Hematopoietic multipotent progenitor cell treated with erythropoietin and hydrocortisone succinate and interleukin-3 and kit ligand, for 17 days (in vitro differentiated cells): ENCODE measurements around the gene BZW1.
A peak's percentile ranks its signal among the peaks of the same experiment; 100 is the strongest.
"Not testable (repeated sequence)": the region's sequence is repeated elsewhere in the genome, so short reads cannot be mapped to it uniquely, and the experiment has no call there.

Source experiments
- DNase-seq: peaks from one replicate; pipeline ENCODE4 v3.0.0-alpha.2; 2015; ENCODE audit warnings: low spot score

The BZW1 gene

DNA sequence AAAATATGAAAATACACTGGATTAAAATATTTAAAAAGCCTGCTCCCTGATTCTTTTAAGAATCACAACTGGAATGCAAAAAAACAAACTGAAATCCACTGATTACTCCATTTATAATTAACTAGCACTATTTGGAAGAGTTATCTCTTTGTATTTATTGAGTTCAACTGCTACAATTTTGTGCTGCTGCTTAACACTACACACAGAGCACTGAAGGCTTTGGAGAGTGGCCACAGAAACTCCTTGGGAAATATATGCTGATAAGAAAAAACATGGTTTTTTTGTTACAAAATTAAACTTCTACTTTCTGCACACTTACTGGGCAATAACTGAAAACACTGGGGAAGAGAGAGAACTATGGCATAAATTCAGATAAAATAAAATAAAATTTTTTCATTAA, 19.8 kb upstream of the BZW1 start:
- no peak for DNase-seq

DNA sequence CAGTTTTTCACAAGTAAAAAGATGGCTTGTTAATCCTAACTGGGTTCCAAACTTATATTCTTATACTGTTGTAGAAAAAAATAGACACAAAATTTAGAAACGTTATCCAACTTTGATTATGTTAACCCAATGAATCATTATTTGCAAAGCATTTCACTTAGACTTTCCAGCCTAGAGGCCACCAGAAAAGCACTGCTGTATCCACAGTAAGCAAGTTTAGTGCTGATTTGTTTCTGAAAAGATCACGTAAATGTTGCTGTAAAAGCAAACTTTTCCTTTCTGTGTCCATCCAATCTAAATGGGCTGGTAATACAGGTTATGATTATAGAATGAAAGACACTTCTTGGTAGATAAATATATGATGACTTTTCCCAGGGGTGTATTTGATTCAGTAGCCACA, 17.6 kb upstream of the BZW1 start:
- no peak for DNase-seq

DNA sequence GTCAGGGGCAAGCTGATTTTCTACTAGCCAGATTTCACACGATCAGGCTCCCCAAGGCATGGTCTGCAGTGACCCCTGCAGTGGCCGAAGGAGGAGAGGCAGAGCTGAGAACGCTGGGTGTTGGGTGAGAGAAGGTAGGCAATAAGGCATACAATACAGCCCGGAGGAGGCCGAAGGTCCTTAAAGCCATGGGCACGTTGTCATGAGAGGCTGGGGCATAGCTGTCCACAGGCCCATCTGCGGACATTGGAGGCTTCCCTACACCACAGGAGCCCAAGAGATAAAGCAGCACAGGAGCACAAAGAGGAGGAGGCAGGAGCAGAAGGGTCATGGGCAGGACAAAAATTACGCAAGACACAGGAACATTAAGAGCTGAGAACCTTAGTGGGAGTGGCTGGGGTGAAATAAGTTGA, 16.7 kb upstream of the BZW1 start:
- DNase-seq: no peak

DNA sequence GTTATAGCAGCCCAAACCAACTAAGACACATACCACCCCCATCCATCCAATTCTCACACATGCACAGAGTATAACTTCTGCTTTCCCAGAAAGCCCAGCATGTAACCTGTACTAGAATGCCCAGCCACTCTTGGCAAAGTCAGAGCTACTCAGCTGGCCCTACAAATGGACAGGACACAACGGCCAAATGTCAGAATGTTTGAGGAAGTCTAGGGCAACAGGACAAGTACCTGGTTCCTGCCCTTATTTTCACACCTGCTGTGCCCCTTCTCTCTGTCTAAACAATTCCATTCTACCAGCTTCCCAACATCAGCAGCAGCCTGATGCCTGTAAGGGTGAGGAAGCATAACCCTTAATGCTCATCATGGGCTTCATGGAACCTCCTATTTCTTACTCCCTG, 15.1 kb upstream of the BZW1 start:
- no peak for DNase-seq

DNA sequence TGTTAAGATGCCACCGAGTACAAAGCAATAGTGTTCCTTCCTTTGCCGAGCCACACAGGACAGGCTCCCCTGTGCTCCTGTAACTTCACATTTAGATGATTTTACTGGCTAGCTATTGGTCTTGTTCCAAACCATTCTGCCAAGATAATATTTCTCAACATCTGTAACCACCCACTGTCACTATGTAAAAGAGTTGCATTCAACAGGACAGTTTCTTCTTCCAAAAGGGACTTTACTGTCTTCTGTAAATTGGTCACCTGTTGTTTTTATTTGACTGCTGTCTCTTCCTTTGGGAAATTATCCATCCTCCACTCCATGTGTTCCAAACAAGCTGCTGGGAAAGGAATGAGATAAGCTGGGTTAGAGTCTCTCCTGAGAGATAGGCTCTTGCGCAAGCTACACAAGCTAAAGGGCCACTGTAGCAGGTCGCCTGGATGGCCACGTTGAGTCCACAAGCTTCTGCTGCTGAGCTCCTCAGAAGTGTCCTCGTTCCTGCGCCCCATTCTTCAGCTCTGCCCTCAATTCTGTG, 14.4 kb upstream of the BZW1 start:
- no peak for DNase-seq

DNA sequence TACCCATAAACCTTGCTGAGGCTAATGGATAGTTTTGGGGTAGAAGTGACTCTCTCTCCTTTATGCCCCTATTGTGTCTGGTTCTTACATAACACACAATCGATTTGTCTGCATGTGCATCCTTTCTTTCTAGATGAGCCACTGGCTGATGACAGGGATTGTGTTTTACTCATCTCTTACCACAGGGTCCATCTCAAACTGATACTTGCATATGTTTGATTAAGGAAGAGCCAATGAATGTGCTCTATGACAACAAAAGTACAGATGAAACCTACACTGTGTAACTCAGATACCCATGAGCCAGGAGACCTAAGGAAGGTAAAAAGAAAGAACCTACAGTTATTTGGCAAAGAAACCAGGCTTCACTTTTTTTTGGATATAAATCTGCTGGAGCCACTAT, 13.2 kb upstream of the BZW1 start:
- no peak for DNase-seq

DNA sequence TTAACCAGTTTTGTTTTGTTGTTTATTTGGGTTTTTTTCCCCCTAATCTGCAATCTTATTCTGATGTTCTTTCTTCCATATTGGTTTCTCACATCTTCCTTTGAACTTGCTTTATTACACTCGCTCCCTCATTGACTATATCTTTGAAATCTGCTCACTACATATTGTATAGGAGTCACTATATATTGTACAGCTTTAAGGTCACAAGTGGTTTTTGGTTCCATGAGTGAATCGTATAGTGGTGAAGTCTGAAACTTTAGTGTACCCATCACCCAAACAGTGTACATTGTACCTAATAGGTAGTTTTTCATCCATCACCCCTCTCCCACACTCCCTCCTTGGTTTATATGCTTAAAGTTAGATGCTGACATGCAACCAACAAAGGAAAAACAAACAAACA, 11.3 kb upstream of the BZW1 start:
- no peak for DNase-seq

DNA sequence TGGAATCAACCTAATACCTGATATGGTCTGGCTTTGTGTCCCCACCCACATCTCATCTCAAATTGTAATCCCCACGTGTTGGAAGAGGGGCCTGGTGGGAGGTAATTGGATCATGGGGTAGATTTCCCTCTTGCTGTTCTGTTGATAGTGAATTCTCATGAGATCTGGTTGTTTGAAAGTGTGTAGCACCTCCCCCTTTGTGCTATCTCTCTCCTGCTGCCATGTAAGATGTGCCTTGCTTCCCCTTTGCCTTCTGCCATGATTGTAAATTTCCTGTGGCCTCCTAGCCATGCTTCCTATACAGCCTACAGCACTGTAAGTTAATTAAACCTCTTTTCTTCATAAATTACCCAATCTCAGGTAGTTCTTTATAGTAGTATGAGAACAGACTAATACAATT, 10.3 kb upstream of the BZW1 start:
- DNase-seq: not testable (repeated sequence)

DNA sequence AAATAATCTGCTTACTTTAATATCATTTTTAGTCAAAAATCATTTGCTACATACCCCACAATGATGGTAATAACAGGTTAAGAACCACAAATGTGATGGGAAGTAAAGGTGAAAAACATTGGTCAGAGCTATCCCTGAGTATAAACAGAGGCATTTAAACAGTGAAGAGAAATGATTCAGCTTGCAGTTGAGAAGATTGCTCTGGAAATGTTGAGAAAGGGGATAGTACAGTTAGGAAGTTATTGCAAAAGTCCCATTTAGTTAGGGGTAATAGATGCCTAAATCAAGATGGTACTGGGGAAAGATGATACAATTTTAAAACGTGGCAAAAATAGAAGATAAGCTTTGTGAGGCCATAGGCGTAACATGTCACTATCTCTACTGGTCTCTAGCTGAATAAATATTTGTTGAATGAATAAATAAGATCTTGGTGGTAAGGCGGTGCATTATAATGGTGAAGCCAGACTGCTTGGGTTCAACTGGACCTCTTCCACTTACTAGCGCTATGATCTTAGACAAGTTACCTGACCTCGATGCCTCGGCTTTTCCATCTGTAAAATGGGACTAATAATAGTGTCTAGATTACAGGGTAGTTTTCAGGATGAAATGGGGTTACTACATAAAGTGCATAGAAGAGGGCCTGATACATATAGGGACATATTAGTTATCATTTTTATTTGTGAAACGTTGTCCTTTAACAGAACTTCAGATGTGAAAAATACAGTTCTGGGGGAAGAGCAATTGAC, 2.0 kb upstream of the BZW1 start:
- DNase-seq: no peak

DNA sequence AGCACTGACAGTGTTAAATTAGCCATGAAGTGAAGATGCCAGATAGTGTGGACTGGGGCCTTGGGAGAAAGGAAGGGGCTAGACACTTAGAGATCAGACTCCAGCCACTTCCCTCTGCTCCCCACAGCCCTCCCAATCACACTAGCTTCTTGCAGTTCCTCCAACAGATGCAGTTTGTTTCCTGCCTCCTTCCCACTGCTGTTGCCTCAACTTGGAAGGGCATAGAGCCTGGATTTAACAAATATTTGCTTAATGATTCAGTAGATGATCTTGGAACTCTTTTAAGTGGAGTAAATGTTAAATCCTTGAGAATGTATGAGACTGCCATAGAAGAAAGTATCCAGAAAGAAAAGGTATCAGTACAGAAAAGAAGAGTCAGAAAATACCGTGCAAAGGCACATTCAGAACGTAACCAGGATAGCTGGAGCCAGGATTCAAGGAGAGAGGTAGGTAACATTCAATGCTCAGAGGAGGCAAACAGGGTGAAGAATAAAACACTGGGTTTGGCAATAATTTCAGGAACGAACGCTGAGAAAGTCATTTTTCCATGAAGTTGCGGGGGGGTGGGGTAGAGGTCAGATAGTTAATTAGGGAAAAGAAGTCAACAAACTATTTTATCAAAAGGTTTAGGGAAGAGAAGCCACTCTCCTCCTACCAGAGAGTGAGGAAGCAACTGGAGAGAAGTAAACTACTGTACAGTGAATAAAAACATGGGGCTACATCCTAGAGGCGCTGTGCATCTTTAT, 1.3 kb upstream of the BZW1 start:
- DNase-seq: no peak

DNA sequence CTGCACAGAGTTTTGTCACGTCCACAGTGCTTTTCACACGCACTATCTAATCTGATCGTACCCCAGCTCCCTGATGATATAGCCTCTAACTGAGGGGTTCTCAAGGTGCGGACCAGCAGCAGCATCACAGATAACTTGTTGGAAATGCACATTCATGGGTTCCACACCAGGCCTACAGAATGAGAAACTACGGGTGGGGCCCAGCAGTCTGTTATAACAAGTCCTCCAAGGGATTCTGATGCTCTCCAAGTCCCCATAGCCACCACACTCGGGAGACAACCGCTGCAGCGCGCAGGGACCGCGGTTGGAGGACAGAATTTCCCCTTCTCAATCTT, 745 bp upstream of the BZW1 start:
- DNase-seq: no peak

DNA sequence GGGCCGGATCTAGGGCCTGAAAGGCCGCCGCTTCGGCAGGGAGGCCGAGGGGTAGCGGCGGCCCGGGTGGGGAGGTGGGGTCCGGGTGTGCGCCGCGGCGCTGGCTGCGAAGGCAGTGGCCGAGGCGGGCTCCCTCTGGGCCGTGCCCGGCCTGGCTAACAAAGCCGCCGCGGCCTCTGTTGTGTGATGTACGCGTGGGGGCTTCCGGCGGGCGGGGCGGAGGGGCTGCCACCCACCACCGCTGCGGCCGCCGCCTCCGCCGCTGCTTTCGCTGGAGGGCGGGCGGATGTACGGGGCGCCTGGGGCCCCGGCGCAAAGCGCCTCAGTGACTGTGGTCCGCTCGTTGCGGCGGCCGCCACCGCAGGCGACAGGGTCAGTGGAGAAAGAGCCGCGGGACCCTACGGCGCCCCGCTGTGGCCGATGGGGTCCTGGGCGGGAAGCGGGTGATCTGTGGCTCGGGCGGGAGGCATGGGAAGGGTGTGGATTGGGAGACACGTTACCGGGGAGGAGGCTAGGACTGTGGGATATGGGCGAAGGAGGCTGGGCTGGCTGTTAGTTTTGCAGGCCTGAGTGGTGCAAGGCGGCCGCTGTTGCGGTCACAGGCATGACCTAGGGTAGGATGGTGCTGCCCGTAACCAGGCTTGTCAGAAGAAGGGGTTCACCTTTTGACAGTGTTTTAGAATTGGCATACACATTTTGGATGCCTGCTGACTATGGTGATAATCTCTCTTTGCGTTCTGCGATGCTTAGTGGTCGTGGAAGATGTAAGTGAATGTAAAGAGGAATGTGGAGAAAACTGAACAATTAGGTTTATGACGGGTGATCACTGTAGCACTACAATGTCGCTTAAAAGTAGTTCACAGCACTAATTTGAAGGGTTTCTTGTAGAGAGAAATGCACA, 662 bp downstream of the BZW1 start:
- DNase-seq: peak; percentile 75

DNA sequence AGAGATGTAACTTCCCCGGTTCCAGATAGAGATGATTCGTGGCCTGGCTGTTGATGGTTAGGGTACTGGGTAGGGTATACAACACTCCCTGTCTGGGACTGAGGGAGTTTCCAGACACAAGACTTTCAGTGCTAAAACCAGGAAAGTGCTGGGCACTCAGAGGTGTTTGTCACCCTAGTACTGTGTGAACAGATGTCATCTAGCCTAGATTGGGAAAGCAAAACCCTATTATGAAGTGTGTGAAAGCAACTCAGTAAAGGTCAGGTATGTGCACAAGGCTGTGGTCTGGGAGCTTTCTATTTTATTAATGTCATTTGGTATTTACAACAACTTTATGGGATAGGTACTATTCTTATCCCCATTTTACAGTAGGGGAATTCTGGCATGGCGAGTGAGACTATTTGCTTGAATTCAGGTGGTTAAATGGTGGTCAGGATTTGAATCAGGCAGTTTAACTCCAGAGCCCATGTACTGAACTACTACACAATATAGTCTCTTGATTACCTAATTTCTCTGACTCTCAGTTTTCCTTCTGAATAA, 2.6 kb downstream of the BZW1 start:
- DNase-seq: no peak

DNA sequence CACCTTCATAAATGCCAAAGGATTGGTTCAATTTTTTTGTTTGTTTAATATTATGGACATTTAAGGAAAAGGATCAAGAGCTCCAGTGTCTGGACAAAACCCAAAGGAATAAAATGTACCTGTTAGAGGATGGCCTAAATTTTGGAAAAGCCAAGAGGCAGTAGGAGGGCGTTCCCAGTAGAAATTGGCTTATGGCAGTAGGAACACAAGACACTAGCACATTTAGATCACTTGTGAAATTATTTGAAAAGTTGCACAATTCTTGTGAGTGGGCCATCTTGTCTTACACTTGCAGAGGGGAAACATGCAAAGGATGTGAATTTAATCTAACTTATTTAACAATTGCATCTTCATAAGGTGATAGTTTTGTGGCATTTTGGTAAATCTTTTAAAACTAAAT, 3.2 kb downstream of the BZW1 start:
- no peak for DNase-seq

DNA sequence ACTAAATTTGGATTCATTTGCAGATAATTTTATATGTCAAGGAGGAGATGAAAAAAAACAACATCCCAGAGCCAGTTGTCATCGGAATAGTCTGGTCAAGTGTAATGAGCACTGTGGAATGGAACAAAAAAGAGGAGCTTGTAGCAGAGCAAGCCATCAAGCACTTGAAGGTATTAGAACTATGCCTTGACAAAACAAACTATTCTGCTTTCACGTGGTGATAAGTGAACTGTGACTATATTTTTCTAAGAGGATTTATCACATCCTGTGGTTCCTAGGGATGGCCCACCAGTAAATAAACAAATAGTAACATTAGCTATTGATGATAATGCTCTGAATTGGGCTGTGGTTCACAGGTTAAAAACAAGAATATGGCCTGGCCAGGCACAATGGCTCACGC, 7.0 kb downstream of the BZW1 start:
- not testable (repeated sequence) for DNase-seq

DNA sequence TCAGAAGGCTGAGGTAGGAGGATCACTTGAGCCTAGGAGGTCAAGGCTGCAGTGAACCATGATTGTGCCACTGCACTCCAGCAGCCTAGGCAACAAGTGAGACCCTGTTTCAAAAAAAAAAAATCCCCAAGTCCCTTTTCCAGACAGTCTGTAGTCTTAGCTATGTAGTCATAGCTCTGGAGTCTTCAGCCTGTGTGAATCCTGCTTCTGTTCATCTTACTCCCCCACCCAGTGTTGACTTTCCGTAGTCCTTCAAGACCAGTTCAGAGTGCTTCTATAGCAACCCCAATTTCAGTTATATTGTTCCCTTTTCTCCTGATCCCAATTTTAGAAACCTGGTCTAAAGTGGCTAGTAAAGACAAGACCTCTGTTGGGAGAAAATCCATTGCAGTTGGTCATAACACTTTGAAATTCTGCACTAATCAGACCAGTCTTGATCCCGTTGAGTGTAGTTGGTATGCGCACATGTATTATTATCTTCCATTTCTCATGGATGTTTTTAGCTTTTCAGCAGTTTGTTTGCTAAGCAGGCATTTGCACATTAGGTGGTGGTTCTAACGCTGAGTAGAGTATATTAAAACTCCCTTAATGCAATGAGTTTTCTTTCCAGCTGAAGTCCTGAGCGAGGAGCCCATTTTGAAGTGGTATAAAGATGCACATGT, 9.0 kb downstream of the BZW1 start:
- DNase-seq: no peak

DNA sequence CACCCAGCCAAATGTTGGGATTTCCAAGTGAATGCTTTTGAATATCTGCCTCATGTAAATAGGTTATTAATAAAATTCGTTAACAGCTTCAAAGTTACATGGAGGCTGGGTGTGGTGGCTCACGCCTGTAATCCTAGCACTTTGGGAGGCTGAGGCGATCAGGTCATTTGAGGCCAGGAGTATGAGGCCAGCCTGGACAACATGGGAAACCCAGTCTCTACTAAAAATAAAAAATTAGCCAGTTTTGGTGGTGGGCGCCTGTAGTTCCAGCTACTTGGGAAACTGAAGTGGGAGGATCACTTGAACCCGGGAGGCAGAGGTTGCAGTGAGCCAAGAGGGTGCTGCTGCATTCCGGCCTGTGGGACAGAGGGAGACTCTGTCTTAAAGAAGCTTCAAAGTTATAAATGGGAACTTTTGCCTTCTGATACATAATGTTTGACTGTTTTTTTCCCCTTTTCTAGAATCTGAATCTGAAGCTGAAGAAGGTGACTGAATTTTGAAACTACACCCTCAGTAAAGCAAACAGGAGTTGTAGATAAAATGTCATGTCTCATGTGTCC, 10.1 kb downstream of the BZW1 start:
- no peak for DNase-seq

DNA sequence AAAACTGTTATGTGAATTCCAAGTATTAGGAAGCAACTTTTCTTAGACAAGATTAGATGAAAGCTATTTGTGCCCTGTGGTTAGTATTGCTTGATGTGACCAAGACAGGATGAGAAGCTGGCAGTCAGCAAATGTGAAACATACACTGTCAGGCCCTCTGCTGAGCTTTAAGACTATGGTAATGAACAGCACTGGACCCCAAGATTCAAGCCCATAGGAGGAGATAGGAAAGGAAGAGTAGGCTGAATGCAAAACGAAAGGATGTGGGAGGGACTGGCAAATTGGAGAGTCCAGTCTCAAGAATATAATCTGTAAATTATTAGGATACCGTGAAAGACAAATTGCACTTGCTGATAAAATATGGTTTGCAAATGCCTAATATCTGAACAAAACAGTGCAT, 16.4 kb downstream of the BZW1 start:
- DNase-seq: no peak

DNA sequence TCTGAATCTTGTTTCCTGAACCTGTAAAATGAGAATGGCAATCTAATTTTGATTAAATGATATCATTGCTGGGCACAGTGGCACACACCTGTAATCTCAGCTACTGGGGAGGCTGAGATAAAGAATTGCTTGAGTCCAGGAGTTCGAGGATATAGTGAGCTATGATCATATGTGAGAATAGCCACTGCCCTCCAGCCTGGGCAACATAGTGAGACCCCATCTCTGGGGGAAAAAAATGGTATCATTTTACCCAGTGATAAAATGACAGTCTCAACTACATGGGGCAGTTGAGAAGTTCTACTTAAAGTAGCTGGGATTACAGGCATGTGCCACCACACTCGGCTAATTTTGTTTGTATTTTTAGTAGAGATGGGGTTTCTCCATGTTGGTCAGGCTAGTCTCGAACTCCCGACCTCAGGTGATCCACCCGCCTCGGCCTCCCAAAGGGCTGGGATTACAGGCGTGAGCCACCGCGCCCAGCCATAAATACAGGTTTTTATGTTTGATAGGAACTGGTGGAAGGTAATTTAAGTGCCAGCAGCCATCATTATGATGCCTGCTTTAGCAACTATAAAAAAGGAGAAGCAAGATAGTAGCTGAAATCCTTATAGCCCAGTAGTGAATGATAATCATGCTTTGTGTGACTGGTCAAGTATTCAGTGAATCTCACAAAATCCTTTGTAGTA, 17.0 kb downstream of the BZW1 start:
- DNase-seq: no peak

DNA sequence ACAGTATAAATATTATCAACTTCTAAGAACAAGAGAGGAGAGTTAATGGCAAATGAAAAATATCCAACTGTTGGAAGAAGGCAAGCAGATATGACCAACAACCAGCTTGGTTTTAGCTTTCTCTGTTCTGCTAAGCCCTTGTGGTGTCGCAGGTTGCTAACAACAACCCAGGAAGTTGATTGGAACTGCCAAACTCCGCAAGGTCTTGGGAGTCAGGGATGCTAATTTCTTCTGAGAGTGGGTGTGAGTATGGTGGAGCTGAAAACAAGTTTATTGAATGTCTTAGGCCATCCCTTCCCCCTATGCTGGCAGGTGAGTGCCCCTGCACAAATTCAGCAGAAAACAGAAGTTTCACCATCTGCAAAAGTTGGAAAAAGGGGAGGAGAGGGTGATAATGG, 17.5 kb downstream of the BZW1 start:
- DNase-seq: no peak

DNA sequence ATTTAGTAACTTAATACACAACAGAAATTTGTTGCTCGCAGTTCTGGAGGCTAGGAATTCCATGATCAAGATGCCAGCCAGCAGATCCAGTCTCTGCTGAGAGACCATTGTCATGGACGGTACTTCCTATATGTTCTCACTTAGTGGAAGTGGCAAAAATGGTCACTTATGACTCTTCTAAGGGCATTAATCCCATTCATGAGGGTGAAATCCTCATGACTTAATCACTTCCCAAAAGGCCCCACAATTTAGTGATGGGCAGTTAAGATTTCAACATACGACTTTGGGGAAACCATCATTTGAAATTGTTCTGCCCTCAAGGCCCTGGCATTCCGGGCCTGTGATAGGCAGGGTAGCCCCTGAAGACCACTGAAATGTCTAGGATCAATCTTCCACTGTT, 23.0 kb downstream of the BZW1 start:
- DNase-seq: no peak
